HFF-Myc (cell line): Measurements from ENCODE around the gene TRIO.
A peak's percentile ranks its signal among the peaks of the same experiment; 100 is the strongest.

Experiments used
- DNase-seq: peaks from one replicate; pipeline ENCODE4 v3.0.0-alpha.2; 2011; ENCODE audit warnings: low read depth; ENCODE audit errors: extremely low read depth
- H3K4me3 ChIP-seq: replicated peaks from 2 replicates; pipeline ENCODE4 v1.5.1; 2011; ENCODE audit warnings: low read depth, mild to moderate bottlenecking, control low read depth, low read length
- CTCF ChIP-seq: IDR thresholded peaks from 2 replicates; pipeline ENCODE4 v1.5.1; 2012; ENCODE audit warnings: mild to moderate bottlenecking, low read depth, low read length, control low read depth; ENCODE audit errors: missing control alignments

The TRIO gene

DNA sequence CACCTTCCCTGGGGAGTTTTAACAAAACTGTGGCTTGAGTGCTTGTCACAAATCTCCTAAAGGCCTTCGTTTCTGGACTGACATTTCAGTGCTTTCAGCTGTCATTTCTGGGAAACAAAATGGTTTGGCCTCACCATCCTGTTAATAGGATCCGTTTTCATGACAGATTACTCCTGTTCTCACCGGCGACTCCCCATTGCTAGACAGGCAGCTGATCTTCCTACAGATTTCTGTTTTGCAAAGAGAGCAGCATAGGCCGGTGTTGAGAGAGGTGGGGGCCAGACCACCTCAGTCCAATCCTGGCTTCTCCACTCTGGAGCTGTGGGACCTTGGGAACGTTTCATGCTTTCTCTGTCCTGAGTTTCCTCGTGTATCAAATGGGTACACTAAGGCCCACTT is 363.0 kb downstream of the TRIO start:
- no peak for TF ChIP-seq CTCF
- DNase-seq, result no peak
- H3K4me3 ChIP-seq, result no peak overlapping the region

DNA sequence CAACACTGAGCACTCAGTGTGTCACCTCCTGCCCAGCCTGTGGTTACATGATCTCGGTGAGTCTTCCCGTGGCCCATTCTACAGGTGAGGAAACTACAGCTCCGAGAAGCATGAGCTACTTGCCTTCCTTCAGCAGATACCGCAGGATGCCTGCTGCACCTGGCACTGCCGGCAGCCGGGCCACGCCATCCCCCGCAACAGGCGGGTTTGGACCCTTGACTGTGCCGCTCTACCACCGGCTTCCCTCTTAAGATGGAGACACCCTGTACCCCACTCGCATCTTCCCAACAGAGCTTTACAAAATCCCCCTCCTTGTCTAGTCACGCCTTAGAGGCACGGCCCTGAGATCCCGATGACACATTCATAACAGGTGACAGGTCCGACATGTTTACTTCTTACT is 363.5 kb downstream of the TRIO start:
- no peak for TF ChIP-seq CTCF
- no peak overlapping the region for H3K4me3 ChIP-seq
- no peak for DNase-seq

- no peak overlapping the region for H3K4me3 ChIP-seq
- no peak for DNase-seq
- TF ChIP-seq CTCF, result no peak
Measured at GRCh38 chr5:14507156-14507941, 364.2 kb downstream of the TRIO start.

GRCh38 chr5:14508046-14508445 is 364.9 kb downstream of the TRIO start:
- DNase-seq, result no peak
- no peak for TF ChIP-seq CTCF
- H3K4me3 ChIP-seq, result no peak overlapping the region

GRCh38 chr5:14509556-14509955 is 366.4 kb downstream of the TRIO start:
- H3K4me3 ChIP-seq, result no peak overlapping the region
- no peak for TF ChIP-seq CTCF
- no peak for DNase-seq

DNA sequence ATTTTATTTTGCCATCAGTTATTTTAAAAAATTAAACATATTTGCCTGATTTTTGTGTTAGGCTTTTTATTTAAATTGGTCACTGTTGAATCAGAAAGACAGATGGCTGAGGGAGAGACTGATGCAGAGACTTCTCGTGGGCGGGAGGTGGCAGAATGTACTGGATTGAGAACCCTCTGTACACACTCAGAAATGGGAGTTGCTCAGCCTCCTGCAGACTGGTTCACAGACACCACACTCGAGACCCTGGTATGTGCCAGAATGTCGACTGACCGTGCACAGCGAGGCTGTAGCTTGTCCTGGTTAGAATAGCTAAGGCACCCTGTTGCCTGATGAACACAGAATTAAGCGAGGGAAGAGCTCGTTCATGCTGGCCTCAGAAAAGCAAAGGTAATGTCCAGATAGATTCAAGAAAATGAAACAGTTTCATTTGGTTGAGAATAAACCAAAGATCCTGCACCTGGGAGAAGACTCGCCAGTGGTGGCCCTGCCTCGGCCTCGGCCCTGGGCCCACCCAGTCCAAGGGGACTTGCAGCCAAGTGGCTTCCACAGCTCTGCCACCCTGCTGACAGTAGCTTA is 367.1 kb downstream of the TRIO start:
- H3K4me3 ChIP-seq, result no peak overlapping the region
- peak; percentile 3 for TF ChIP-seq CTCF
- DNase-seq, result no peak
